Panc1 (cell line): ENCODE data around the gene FAM234B. TPM values are rescaled to one million over a fixed set of nuclear protein-coding genes. Genes with fewer than 3 reads are reported as not detected.

ENCODE experiments used
- ATAC-seq: fragments of 200-7000 bp; cut with Tn5 transposase; 2 replicates; pipeline ENCODE4 v1.9.1; 2020; ENCODE audit warnings: mild to moderate bottlenecking, moderate library complexity
- BruUV-seq: library from RNA; stranded (reverse); fragments of 400-500 nt; replicated peaks from 2 replicates; lab custom pipeline; 2021; lab: Mats Ljungman, UMichigan
- CTCF ChIA-PET: fragments of 300-600 bp; sonication (Branson Sonifier 250); formaldehyde crosslinking; loops from one replicate; lab custom pipeline; 2022; ENCODE audit warnings: antibody characterized with exemption; lab: Charles Lee
- POLR2A ChIA-PET: fragments of 300-600 bp; sonication (Branson Sonifier 250); formaldehyde crosslinking; loops from one replicate; lab custom pipeline; 2022; ENCODE audit warnings: antibody characterized with exemption; lab: Charles Lee
- DNase-seq: peaks from one replicate; pipeline ENCODE4 v3.0.0-alpha.2; 2010; ENCODE audit warnings: low read depth, low spot score
- H3K27ac ChIP-seq: 2 replicates; pipeline ENCODE4 v1.5.1; 2011; ENCODE audit warnings: mild to moderate bottlenecking, low read length, inconsistent platforms
- H3K27me3 ChIP-seq: fragments of 200-500 bp; sonication (Bioruptor generic); 2 replicates; pipeline ENCODE4 v1.6.0; 2014; ENCODE audit warnings: low read length, inconsistent platforms; ENCODE audit not compliant: control insufficient read depth, insufficient read depth
- H3K36me3 ChIP-seq: fragments of 200-500 bp; sonication (Bioruptor generic); 2 replicates; pipeline ENCODE4 v1.5.1; 2014; ENCODE audit warnings: inconsistent platforms, mild to moderate bottlenecking, low read length, moderate library complexity; ENCODE audit not compliant: control insufficient read depth, insufficient read depth
- H3K4me1 ChIP-seq: 2 replicates; pipeline ENCODE4 v1.5.1; 2011; ENCODE audit warnings: inconsistent platforms, mild to moderate bottlenecking, low read length, moderate library complexity; ENCODE audit not compliant: control insufficient read depth, insufficient read depth
- H3K4me3 ChIP-seq, 2 experiments: 2 replicates each; pipeline ENCODE4 v1.5.1; 2011 to 2012; ENCODE audit warnings: low read depth in 2 of 2, low read length in 2 of 2, mild to moderate bottlenecking in 2 of 2, inconsistent platforms in 1 of 2, moderate library complexity in 1 of 2
- H3K9me3 ChIP-seq: fragments of 200-500 bp; sonication (Bioruptor generic); 2 replicates; pipeline ENCODE4 v1.5.1; 2014; ENCODE audit warnings: low read depth, mild to moderate bottlenecking, inconsistent platforms, low read length, moderate library complexity; ENCODE audit not compliant: control insufficient read depth, insufficient read depth
- POLR2AphosphoS5 ChIP-seq: IDR thresholded peaks from 2 replicates; pipeline ENCODE4 v1.6.1; 2012; ENCODE audit warnings: mild to moderate bottlenecking, low read depth, low read length, moderate library complexity
- REST ChIP-seq, 2 experiments: IDR thresholded peaks; 2 replicates each; pipeline ENCODE4 v1.6.1; 2011 to 2012; ENCODE audit warnings: low read depth in 2 of 2, control low read depth in 1 of 2, low read length in 1 of 2, mild to moderate bottlenecking in 1 of 2, moderate library complexity in 1 of 2; ENCODE audit not compliant: insufficient read depth in 1 of 2
- SIN3A ChIP-seq: IDR thresholded peaks from 2 replicates; pipeline ENCODE4 v1.6.1; 2012; ENCODE audit warnings: low read depth, mild to moderate bottlenecking, low read length, moderate library complexity, borderline replicate concordance; ENCODE audit not compliant: insufficient read depth
- TCF7L2 ChIP-seq: IDR thresholded peaks from 2 replicates; pipeline ENCODE4 v1.6.1; 2011; ENCODE audit warnings: mild to moderate bottlenecking, low read depth, low read length, inconsistent platforms
- in situ Hi-C: cut with HindIII; loops from 2 replicates; pipeline ENCODE4 v1.10.0; 2016; ENCODE audit warnings: low sequenced_read_pairs, low pct_unique_long_range_greater_than_20kb
- intact Hi-C: fragments of 100-400 bp; cut with micrococcal nuclease; formaldehyde crosslinking; loops from one replicate; pipeline ENCODE4 v1.10.0; 2022; ENCODE audit not compliant: unreplicated experiment
- total RNA-seq: library from RNA; stranded (reverse); gene quantifications from one replicate; pipeline ENCODE4 v1.2.1, GENCODE V29; 2021; ENCODE audit not compliant: unreplicated experiment
- TF ChIP-seq, protein P1 (sequence below): fragments of 450-650 bp; IDR thresholded peaks from 2 replicates; pipeline ENCODE4 v1.5.1; 2017; ENCODE audit warnings: mild to moderate bottlenecking

Gene FAM234B
- total RNA-seq, 1 experiment from 2014 or later: 5.4 TPM

DNA sequence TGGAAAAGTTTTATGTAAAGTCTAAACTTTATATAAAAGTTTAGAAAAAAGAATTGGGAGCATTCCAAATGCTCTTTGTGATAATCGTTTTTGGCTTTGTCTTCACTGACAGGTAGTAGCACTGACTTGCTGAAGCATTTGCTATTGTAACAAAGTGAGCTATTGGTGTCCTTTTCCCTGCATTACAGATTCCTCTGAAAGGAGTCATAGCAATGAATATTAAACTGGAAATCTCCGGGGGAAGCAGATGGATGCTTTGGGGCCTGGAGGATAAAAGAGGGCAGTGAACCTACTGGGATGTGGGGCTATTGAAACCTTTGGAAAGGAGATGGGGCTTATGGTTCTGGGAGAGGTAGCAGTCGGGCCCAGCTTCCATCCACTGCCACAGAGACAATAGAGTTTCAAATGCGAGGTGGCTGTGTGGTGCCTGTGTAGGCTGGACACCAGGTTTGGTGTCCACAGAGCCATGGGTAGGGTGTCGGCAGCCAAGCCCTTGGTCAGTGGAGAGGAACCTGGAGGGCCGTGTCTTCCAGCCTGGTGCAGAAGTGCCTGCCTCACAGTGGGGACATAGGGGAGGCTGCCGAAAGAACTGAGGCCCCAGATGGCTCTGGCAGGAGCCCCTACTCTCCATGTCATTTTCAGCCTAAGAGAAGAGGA is 49.1 kb downstream of the FAM234B start:
- ATAC-seq (no peak), DNase-seq (no peak)
- in situ Hi-C loops: no loop called here
- no TSS peak for BruUV-seq
- TF ChIP-seq SIN3A: no peak
- TF ChIP-seq POLR2AphosphoS5: no peak
- TF ChIP-seq TCF7L2: no peak
- TF ChIP-seq, protein P1, sequence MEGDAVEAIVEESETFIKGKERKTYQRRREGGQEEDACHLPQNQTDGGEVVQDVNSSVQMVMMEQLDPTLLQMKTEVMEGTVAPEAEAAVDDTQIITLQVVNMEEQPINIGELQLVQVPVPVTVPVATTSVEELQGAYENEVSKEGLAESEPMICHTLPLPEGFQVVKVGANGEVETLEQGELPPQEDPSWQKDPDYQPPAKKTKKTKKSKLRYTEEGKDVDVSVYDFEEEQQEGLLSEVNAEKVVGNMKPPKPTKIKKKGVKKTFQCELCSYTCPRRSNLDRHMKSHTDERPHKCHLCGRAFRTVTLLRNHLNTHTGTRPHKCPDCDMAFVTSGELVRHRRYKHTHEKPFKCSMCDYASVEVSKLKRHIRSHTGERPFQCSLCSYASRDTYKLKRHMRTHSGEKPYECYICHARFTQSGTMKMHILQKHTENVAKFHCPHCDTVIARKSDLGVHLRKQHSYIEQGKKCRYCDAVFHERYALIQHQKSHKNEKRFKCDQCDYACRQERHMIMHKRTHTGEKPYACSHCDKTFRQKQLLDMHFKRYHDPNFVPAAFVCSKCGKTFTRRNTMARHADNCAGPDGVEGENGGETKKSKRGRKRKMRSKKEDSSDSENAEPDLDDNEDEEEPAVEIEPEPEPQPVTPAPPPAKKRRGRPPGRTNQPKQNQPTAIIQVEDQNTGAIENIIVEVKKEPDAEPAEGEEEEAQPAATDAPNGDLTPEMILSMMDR: no peak
- TF ChIP-seq REST (IDR thresholded peaks at IDR 0.05; ENCODE audit: insufficient read depth in 1 of 2, low read depth in 2 of 2, low read length in 1 of 2): no peak
- POLR2A ChIA-PET: no interaction called here
- Histone ChIP-seq H3K36me3 (no peaks in the 10 kb centered on the region), H3K27ac (no peak overlapping the region), H3K4me1 (peaks cover 12% of the 10 kb centered on the region), H3K9me3 (no peaks in the 10 kb centered on the region), H3K27me3 (no peaks in the 10 kb centered on the region), H3K4me3 (no peak overlapping the region)
- CTCF ChIA-PET: no interaction called here
- intact Hi-C loops: no loop called here

- intact Hi-C loops: no loop called here
- H3K4me3 ChIP-seq: no peak overlapping the region
- TF ChIP-seq POLR2AphosphoS5 (no peak), TCF7L2 (no peak), SIN3A (no peak), REST (IDR thresholded peaks at IDR 0.05; ENCODE audit: insufficient read depth in 1 of 2, low read depth in 2 of 2, low read length in 1 of 2) (no peak)
- TF ChIP-seq, protein P1: no peak
- in situ Hi-C loops: no loop called here
- no TSS peak for BruUV-seq
- ChIA-PET POLR2A (interaction anchor here (0.6 kb wide), 1 partner anchor 114 kb away, joined by 3 read pairs; no protein-coding TSS in a partner anchor), CTCF (no interaction called here)
- H3K4me1 ChIP-seq: peaks cover 15% of the 10 kb centered on the region
- no peak overlapping the region for H3K27ac ChIP-seq
- ATAC-seq (no peak), DNase-seq (no peak)
- no peaks in the 10 kb centered on the region for H3K27me3 ChIP-seq
- H3K36me3 ChIP-seq: no peaks in the 10 kb centered on the region
- no peaks in the 10 kb centered on the region for H3K9me3 ChIP-seq
Observed at GRCh38 chr12:13093848-13094220, 49.7 kb downstream of the FAM234B start.
